Bronchial epithelial cell (primary cell): Measurements from ENCODE around the gene HDGFL3. TPM values are rescaled to one million over a fixed set of nuclear protein-coding genes. Genes with fewer than 3 reads are reported as not detected.

Source experiments
- DNase-seq: peaks from one replicate; pipeline ENCODE4 v3.0.0-alpha.2; 2010; ENCODE audit warnings: low read depth
- FAIRE-seq: peaks from 2 replicates; lab custom pipeline; 2011; peaks lifted over from hg19 to GRCh38; lab: Jason Lieb, UNC
- H3K27me3 ChIP-seq: 2 replicates; pipeline ENCODE4 v1.5.1; 2011; ENCODE audit warnings: low read length; ENCODE audit not compliant: control insufficient read depth, insufficient read depth
- H3K36me3 ChIP-seq: 2 replicates; pipeline ENCODE4 v1.5.1; 2011; ENCODE audit warnings: low read length; ENCODE audit not compliant: control insufficient read depth, insufficient read depth
- H3K4me3 ChIP-seq: 2 replicates; pipeline ENCODE4 v1.5.1; 2011; ENCODE audit warnings: mild to moderate bottlenecking, low read depth, low read length, control low read depth
- CTCF ChIP-seq: IDR thresholded peaks from 2 replicates; pipeline ENCODE4 v1.5.1; 2011; ENCODE audit warnings: mild to moderate bottlenecking, moderate library complexity, low read length, control low read depth, inconsistent platforms; ENCODE audit not compliant: insufficient read depth, severe bottlenecking
- total RNA-seq: library from RNA; depleted of rRNA; stranded (reverse); fragments of >200 nt; gene quantifications from 2 replicates; pipeline ENCODE4 v1.2.1, GENCODE V29; 2014

The HDGFL3 gene
- total RNA-seq, 1 donor from 2014 or later = 28.7 TPM

- Histone ChIP-seq H3K4me3 (no peak overlapping the region), H3K36me3 (no peaks in the 10 kb centered on the region), H3K27me3 (no peaks in the 10 kb centered on the region)
- FAIRE-seq (no peak), DNase-seq (no peak)
- TF ChIP-seq CTCF = no peak
Measured at GRCh38 chr15:83209333-83209732, 1.7 kb upstream of the HDGFL3 start.

GRCh38 chr15:83208367-83208661 lies 691 bp upstream of the HDGFL3 start:
- TF ChIP-seq CTCF = no peak
- no peak for FAIRE-seq

GRCh38 chr15:83207009-83207659 lies 489 bp downstream of the HDGFL3 start:
- H3K36me3 ChIP-seq = no peaks in the 10 kb centered on the region
- DNase-seq (no peak), FAIRE-seq (no peak)
- TF ChIP-seq CTCF = no peak
- H3K27me3 ChIP-seq = no peaks in the 10 kb centered on the region
- H3K4me3 ChIP-seq = peak overlapping the region; percentile 83

More at GRCh38 chr15:83208367-83208661, 691 bp upstream of the HDGFL3 start:
- Histone ChIP-seq H3K4me3 (peak overlapping the region; percentile 83), H3K27me3 (no peaks in the 10 kb centered on the region), H3K36me3 (no peaks in the 10 kb centered on the region)
- DNase-seq = no peak

GRCh38 chr15:83206526-83207008 lies 1.1 kb downstream of the HDGFL3 start:
- FAIRE-seq = no peak
- TF ChIP-seq CTCF = no peak
- Histone ChIP-seq H3K36me3 (no peaks in the 10 kb centered on the region), H3K4me3 (peak overlapping the region; percentile 83), H3K27me3 (no peaks in the 10 kb centered on the region)
- no peak for DNase-seq

- no peaks in the 10 kb centered on the region for H3K27me3 ChIP-seq
- H3K4me3 ChIP-seq = peak overlapping the region; percentile 83
- TF ChIP-seq CTCF = no peak
- FAIRE-seq (no peak), DNase-seq (no peak)
- no peaks in the 10 kb centered on the region for H3K36me3 ChIP-seq
Measured at GRCh38 chr15:83205725-83206324, 1.8 kb downstream of the HDGFL3 start.
